GM18951 (cell line): ENCODE results near the gene CAMKMT.

Experiments used
- POLR2A ChIP-seq: IDR thresholded peaks from 4 replicates; pipeline ENCODE4 v1.6.1; 2011; ENCODE audit warnings: mild to moderate bottlenecking; ENCODE audit not compliant: insufficient read length, insufficient read depth; ENCODE audit errors: extremely low read depth
- in situ Hi-C: fragments of 300-500 bp; cut with MboI; formaldehyde crosslinking; loops from one replicate; pipeline ENCODE4 v1.12.0; 2022; ENCODE audit warnings: low sequenced_read_pairs, mixed read lengths, inconsistent platforms; ENCODE audit not compliant: unreplicated experiment

Gene CAMKMT

DNA sequence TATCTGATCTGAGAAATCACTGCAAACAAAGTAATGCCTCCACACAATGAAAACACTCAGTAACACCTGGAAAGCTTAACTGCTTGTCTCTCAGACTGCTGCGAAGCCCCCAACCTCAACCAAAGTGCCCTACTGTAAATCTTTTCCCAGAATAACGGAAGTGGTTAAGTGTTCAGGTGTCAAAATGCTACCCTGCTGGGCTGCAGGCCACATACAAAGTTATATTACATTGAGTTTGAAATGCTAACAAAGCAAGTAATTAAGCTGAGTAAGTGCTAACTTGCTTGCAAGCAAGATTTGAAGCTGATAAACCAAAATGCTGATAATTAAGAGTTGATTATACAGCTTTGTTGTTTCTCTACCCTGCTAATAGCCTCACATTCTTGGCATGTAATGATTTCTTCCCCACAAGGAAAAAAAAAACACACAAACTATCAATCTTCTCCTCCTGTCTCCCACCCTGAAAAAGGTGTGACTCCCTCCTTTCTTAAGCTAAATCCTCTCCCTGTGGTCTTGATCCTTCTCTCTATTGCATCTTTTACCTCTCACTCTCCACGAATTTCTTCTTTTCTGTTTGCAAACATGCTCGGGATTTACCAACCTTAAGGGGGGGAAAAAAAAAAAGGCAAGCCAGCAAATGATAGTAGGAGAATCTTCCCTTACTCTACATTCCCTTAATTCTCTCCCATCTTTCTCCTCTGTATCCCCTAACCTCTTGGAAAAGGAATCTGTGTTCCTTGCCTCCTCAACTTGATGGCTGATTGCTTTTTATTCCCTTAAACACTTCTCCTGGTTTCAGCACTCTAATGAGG is 312.9 kb downstream of the CAMKMT start:
- TF ChIP-seq POLR2A: no peak
- in situ Hi-C loops: no loop called here

DNA sequence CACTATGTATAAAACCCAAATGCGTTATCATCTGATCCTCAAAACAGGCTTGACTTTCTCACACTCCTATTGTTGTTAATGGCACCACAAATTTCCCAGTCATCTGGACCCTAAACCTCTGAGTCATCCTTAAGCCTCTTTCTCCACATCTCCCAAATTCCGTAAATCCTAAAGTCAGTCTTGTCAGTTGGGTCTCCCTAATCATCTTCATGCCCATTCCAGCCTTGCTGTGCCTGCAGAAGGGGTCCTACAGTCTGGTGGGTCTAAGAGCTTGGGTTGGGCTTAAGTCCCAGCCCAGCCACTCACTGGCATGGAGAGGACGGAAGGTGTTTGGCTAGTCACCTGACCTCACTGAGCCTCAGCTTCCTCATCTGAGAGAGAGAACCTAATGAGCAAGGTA is 314.6 kb downstream of the CAMKMT start:
- in situ Hi-C loops: no loop called here
- no peak for TF ChIP-seq POLR2A

DNA sequence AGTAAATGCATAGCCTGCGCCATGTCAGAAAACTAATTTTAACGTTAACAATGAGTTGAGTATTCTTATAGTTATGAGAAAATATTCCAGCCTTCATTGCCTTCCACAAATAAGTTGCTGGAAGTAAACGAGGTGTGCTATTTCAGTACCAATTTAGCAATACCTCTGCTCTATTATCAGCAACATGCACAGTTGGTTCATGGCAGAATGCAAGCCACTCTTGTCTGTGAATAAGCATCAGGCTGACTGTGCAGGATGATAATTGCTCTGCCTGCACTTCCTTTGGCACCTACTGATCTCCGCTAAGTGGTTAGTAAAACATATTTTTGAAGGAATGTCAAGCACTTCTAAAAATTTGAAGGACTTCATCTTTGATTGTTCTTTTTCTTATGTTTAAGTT is 317.8 kb downstream of the CAMKMT start:
- TF ChIP-seq POLR2A: no peak
- in situ Hi-C loops: no loop called here

GRCh38 chr2:44679990-44680389 is 318.2 kb downstream of the CAMKMT start:
- TF ChIP-seq POLR2A: no peak
- in situ Hi-C loops: no loop called here

DNA sequence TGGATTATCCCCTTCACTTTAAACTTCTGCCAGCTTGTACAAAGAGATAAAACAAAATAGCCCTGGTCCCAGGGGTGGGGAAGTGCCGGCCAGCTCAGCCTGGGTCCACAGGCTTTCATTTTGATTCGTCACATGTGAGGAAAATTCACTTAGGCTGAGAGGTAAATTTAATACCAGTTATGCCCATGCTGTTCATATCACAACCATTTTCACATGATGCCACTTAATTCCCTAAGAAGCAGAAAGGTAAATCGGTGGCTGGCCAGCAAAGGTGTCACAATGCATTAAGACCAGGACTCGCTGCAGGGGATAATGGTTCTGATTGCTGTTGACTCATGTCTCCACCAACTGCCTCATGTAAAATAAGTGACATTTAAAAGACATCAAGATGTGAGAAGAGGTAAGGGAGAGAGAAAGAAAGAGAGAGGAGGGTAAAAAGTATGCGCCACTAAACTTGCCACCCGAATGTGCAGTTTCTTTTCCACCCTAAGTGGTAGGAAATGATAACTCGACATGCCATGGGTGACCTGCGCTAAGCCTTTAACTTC is 318.8 kb downstream of the CAMKMT start:
- in situ Hi-C loops: no loop called here
- TF ChIP-seq POLR2A: no peak

DNA sequence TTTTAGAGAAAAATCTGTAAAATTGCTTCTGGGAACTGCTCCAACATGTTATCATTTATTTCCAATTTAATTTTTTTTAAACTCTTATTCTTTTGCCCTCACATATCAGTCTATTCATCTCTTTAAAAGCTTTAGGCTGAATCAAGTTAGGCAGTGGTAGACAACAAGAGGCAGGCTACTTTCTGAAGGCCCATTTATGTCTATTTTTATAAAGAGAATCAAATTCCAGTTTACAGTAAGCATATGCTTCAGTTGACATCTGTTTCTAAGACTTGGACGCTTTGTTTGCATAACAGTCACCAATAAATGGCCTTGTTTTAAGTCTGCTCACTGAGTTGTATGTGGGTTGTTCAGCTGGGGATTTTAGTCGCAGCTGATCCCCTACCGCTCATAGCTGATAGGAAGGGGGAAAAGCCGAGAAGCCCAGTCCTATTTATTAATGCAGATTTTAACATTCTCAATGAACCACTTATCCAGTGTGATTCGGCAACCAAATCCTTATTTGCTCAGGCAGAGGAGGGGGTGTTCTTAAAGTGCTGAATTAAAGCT is 319.3 kb downstream of the CAMKMT start:
- TF ChIP-seq POLR2A: no peak
- in situ Hi-C loops: no loop called here

DNA sequence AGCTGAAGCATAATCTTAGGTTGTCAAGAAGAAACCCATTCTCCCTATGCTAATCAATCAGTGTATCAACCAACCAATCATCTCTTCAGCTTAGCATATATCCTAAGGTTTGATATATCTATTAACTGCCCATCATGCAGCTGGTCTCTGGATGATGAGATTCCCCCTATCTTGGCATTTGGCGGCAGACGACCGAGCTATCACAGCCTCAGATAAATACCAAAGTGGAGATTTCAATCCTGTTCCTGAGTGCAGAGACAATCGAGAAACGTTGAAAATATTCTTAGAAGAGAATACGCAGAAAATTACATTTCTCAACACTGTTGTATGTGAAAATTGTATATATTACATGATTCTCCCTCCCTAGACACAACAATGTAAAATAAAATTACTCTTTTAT is 320.7 kb downstream of the CAMKMT start:
- no peak for TF ChIP-seq POLR2A
- in situ Hi-C loops: no loop called here

GRCh38 chr2:44684559-44684958 is 322.8 kb downstream of the CAMKMT start:
- in situ Hi-C loops: no loop called here
- TF ChIP-seq POLR2A: no peak

GRCh38 chr2:44686561-44686960 is 324.8 kb downstream of the CAMKMT start:
- in situ Hi-C loops: no loop called here
- no peak for TF ChIP-seq POLR2A

GRCh38 chr2:44687686-44688455 is 326.1 kb downstream of the CAMKMT start:
- in situ Hi-C loops: no loop called here
- TF ChIP-seq POLR2A: no peak

DNA sequence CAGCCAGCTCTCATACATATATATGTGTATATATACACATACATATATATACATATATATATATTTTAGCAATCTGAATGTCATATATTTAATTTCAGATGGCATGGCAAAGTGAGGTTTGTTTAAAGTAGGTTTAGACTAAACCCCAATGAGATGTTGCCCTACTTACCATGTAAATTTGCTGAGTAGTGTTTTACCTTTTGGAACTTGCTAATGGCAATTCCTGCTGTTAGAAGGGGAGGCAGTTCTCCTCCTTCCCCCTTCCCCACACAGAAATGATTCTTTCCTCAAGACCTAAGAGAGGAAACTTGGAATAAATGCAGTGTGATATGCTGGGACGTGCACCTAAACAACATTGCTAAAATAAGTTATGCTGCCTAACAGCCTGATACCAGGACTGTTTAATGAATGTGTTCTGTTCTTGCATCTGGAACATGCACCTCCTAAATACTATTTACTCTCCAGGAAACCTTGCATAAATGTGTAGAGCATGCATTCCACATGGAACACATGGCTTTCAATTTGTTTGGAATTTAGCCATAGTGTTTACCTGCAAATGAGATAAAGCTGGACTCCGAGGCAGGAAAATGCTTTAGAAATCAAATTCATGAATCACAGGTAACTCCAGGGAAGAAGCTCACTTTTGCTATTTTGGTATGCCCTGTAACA is 326.8 kb downstream of the CAMKMT start:
- in situ Hi-C loops: no loop called here
- TF ChIP-seq POLR2A: no peak

GRCh38 chr2:44689516-44689915 is 327.8 kb downstream of the CAMKMT start:
- in situ Hi-C loops: no loop called here
- no peak for TF ChIP-seq POLR2A
